HG03064 (cell line): ENCODE data around the gene TMED7.
A peak's percentile ranks its signal among the peaks of the same experiment; 100 is the strongest.

Experiments
- ATAC-seq: cut with Tn5 transposase; IDR thresholded peaks from one replicate; pipeline ENCODE4 v1.9.1; 2021; ENCODE audit warnings: low read depth; ENCODE audit not compliant: unreplicated experiment

TMED7 gene

DNA sequence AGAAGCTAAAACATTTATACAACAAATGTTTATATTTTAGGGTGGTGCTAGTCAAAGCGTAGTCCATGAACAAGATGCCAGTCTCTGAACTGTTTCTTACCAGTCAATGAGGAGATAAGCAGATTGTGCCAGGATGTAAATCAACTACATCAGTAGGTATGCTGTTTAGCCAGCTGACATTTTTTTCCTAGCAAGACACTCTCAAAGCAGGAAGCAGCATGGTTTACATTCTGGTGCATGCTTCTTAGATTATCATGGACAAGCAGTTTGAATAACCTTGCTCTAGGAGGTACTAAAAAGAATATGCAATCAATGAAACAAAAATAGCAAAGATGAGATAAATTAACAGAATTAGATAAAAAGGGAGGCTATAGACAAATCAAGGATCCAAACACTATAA lies 40.6 kb downstream of the TMED7 start:
- no peak for ATAC-seq

DNA sequence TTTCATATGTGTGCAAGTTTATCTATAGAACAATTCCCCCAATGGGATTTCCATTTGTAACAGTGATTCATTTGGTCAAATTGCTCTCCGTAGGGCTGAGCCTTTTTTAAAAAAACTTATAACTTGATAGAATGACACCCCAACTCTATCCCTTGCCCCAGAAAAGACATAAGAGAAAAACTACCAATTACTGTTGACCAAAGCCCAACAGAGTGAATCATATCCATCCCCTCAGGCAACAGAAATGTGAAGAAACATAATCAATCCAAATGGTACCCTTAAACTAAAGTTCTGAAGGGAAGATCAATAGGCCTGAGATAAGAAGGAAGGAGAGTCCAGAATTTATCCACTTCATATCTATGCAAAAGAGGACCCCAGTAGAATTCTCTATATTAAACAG lies 41.3 kb downstream of the TMED7 start:
- no peak for ATAC-seq

DNA sequence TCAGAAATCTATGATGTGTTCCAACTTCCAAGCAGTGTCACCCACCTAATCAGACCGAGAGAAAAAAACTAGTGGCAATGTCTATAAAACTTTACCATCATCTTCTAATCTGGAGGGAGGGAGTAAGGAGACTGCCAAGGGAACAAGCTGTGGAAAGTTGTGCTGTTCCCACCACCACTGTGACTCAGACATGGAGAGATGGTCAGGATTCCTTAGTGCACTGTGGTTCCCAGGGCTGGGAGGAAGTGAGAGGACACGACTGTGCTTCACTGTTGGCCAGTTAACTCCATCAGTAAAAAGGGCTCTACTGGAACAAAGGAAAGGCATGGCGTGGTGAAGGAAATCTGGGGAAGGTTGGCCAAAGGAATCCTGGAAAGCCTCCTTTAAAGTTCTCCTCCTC lies 42.4 kb downstream of the TMED7 start:
- ATAC-seq = no peak

DNA sequence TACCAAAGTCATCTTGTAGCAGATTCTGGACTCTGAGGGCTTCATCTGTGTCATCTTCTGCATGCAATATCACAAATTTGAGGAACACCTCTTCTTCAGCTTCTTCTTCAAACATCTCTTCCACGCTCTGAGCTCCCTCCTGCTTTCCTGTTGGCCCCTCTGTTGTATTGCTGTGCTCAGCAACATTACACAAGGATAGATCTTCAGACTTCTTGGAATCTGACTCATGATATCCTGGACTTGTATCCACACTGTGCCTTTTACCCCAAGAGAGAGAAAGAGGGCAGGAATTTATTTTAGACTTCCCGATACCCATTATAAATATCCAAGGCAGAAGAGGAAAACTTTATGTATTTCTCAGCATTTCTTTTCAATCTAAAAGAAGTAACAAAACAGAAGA lies 44.9 kb downstream of the TMED7 start:
- no peak for ATAC-seq

DNA sequence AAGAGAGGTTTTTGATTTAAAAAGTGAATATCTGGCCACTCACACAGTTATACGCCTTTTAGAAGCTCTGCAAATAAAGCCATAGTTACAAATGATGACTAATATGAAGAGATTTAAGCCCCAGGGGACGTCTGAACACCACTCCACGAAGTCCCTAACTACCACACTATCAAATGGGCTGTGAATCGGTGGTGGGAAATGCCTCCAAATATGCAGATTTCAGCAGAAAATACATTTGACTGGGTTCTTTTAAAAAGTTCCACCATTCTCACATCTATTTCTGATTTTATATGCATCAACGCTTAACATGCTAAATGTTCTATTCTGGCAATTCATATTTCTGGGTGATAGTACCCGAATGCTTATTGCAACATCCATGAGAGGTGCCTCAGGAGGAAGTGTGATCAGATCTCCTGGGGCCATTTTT lies 46.1 kb downstream of the TMED7 start:
- peak; percentile 62 for ATAC-seq

DNA sequence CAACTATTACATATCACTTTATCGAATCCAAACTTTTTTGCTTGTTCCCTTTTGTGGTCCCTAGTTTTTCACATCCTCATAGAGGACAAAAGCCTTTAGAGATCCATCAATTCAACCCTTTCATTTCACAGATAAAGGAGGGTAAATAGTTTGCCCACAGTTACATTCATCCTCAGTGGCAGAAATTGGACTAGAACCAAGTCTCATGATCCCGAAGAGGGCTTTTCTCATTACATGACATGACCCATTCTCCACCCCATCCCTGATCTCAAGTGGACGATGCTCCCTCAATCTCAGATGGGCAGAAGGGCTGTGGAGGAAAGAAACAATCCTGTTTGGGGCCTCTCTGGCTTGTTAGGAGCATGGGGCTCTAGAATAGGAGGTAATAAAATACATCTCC lies 46.6 kb downstream of the TMED7 start:
- ATAC-seq = peak; percentile 1

DNA sequence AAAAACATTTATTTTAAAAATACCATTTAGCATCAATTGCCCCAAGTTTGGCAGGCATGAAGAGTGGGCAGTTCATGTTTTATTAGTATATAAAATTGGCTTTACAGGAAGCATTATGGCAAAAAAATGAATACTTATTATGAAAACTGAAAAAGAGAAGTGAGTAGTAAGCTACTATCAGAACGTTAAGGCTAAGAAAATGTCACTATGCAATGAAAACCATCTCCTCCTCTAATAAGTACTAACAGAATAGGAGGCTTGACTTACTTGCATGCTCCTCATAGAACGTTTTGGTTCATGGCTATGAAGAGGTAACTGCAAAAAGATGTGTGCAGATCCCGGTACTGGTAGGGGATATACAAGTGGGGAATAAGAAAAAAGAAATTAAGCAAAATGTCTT lies 47.2 kb downstream of the TMED7 start:
- ATAC-seq = peak; percentile 66

DNA sequence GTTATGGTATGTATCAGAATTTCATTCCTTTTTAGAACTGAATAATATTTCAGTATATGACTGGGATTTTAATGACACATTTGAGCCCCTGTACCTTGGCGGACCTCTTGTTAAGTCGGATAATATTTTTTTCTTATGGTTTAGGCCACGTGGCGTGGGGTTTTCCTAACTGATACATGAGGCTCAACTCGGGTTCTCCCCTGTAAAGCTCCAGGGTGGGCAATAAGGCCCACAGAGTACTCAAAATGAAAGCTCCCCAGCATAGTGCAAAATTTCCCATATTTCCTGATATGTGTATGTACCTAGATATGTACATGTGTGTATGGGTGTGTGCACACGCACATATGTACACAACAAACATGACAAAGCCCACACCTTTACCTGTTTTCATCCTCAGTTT lies 48.1 kb downstream of the TMED7 start:
- ATAC-seq = no peak

DNA sequence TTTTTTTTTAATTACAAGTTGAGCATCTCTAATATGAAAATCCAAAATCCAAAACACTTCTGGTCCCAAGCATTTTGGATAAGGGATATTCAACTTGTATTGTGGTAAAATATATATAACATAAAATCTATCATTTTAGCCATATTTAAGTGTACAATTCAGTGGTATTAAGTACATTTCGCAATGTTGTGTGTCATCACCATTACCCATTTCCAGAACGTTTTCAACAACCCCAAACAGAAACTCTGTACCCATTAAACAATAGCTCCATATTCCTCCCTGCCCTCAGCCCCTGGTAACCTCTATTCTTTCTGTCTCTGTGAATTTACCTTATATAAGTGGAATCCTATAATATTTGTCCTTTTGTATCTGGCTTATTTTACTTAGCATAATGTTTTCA lies 48.5 kb downstream of the TMED7 start:
- no peak for ATAC-seq

DNA sequence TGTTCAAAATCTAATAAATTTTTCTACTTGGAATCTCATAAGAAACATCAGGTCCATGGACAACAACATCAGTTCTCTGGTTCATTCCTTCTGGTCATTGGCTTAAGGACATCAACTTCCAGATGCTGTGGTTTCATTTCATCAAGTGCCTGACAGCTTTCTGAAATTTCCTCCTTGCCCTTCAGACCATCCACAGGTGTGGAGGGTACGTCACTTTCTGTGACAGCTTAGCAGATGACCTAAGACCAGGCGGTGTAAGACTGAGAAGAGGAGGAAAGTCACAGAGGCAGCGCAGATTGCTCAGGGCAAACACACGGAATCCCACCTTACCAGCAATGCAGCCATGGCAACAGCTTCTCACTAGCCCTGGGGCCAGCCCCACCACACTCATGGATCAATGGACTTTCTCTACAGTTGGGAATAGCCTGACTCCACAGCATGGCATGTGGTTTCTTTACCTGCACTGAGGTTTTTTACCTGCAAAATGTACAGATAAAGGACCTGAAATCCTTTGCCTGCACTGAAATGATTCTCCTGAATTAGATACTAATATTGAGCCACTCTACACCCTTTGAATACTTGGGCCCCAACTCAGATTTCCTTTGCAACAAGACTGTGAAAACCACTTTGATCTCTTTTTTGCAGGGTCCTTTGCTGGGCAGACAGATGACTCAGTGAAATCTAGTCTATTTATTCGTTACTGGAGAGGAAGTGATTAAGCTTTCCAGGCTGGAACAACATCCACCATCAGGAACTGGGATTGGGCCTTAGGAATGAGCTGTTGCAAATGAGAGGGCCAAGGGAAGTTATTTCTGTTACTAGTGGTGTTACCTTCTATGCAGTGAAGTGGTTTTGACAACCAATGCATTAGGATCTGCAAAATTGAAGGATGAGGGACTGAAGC lies 50.4 kb downstream of the TMED7 start:
- no peak for ATAC-seq

DNA sequence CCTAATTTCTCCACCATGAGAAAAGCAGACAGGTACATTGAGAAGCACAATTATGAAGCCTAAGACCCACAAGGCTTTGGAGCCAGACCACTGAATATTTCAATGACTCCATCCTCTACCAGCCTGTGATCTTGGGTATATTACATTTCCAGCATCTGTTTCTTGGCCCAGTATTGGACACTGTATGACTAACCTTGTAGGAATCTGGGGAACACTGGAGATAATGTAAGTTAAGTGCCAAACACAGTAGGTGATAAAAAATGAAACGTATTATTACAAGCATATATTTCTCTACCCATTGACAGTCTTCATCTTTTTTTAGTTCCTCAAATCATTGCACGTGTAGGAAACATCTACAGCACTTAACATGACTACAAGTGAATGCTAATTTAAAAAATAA lies 52.7 kb downstream of the TMED7 start:
- ATAC-seq = no peak

DNA sequence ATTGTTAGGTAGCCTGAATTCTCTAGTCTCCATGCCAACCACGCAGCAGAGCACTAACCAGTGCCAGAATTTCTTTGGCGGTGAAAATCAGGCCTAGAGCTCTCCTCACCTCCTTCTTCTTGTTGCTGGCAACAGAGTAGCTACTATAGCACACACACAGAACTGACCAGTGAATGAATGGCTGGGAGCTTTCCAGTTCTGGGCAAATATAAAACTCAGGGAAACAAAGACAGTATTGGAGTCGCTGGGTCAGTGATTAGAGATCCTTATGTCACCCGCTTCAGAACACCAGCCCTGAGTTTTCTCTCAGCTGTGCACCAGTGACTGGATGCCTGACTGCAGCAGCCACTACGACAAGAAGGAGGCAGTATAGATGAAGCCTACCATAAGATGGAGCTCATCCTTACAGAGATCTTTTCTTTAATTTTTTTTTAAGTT lies 54.4 kb downstream of the TMED7 start:
- ATAC-seq = no peak

DNA sequence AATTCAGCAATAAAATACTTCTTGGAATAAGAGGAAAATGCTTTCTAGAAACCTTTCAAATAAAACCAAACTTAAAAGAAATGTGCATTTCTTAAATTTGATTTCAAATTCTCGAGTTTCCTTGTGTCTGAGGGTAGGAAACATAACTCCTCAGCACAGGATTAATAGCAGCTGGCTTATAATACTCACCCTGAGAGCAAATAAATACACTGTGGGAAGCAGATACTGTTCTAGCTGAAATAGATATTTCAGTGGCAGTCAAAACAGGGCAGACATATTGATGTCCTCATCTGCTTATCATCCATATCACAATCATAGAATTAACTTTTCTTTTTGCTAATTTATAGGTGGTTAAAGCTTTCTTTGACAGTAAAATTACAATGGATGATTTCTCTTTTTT lies 57.2 kb downstream of the TMED7 start:
- no peak for ATAC-seq

DNA sequence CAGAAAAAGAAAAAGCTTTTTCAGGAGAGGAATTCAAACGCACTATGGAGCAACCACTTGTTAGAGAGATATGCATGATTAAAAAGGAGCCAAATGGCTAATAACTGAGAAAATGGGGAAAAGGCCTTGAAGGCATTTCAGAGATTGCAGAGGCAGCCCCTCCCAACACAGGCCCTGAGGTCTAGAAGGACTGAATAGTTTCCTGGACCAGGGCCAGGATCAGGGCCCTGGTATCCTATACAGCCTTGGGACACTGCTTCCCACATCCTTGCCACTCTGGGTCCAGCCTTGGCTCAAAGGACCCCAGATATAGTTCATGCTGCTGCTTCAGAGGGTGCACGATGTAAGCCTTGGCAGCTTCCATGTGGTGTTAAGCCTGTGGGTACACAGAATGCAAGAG lies 60.6 kb downstream of the TMED7 start:
- ATAC-seq = no peak
